Measurements from ENCODE around the gene WEE1.

- TF ChIP-seq POLR2AphosphoS5 (IDR thresholded peaks at IDR 0.05) (no peak), CTCF (IDR thresholded peaks at IDR 0.05; ENCODE audit: poor library complexity, severe bottlenecking) (no peak), EZH2 (IDR thresholded peaks at IDR 0.05; ENCODE audit: borderline replicate concordance, insufficient read depth, low read length, poor library complexity, severe bottlenecking) (no peak), SMC3 (conservative IDR thresholded peaks at IDR 0.05; ENCODE audit: poor library complexity) (no peak), REST (IDR thresholded peaks at IDR 0.05; ENCODE audit: borderline replicate concordance) (no peak), TAF1 (IDR thresholded peaks at IDR 0.05; ENCODE audit: low read depth) (no peak), EP300 (conservative IDR thresholded peaks at IDR 0.05; ENCODE audit: poor library complexity, severe bottlenecking) (no peak)
Observed at GRCh38 chr11:9563196-9563730, 10.2 kb upstream of the WEE1 start.
